ENCODE results near the gene ARID5B. TPM values are rescaled to one million over a fixed set of nuclear protein-coding genes. Genes with fewer than 3 reads are reported as not detected.

The ARID5B gene
- total and polyA plus RNA-seq, 2 donors (not counting 1 experiment from before 2014, with no cell fraction given), result 118 to 145 TPM

DNA sequence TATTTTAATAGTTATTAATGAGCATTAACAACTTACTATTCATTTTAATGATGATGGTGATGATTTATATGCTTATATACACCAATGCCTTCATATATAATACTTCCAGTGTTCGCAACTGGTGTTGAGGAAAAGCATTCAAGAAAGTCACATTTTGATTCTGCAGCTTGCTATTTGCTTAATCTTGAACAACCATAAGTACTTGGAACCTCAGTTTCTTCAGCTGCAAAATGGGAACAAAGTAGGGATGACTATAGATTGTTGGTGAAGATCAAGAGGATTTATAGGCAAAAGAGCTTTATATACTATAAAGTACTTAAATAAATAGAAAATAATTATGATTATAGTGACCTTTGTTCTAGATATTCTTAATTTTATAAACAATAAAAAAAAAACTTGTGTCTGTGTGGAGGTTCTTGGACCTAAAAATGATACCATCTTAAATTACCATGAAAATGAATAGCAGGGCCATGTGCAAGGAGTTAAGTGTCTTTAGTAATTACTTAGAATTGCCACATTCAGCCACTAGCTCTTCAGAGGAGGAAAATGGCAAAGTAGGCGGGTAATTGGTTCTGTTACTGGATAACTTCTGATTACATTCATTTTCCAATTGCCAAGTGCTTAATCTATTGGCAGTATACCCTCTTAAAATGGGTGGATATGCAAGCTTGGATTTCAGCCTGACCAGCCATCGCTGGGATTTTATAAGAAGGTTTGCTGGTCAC lies 4.5 kb downstream of the ARID5B start:
- peak overlapping the region; percentile 87 for H3K4me2 ChIP-seq (ENCODE audit: extremely low read depth, insufficient read depth, low read length)

DNA sequence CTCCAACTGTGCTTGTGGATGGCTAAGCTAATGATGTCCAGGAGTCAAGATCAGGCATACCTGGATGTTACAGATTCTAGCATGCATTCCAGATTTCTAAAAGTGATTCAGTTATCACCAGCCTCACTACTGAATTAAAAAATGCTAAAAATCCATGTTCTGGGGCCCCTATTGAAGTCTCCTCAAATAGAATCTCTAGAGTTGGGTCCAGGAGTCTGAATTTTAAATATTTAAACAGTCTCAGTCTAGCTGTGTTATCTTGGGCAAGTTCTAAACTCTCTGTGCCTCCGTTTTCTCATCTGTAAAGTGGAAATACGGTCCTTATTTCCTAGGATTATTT lies 5.0 kb downstream of the ARID5B start:
- Histone ChIP-seq H3K9me3 (ENCODE audit: control insufficient read depth, insufficient read depth, low read depth, low read length) (no peaks in the 10 kb centered on the region), H3K36me3 (ENCODE audit: control insufficient read depth, insufficient read depth, low read length) (peaks cover 2% of the 10 kb centered on the region), H3K27ac (ENCODE audit: insufficient read depth, low read length) (no peak overlapping the region), H3K9ac (ENCODE audit: insufficient read depth, low read length) (no peak overlapping the region), H4K20me1 (ENCODE audit: control insufficient read depth, extremely low read depth, insufficient read depth, low read length) (no peaks in the 10 kb centered on the region), H3K4me3 (replicated peaks in 1 of 4; ENCODE audit: control extremely low read depth in 1 of 4, insufficient read depth in 1 of 4, low read depth in 3 of 4, low read length in 4 of 4) (no peak overlapping the region), H2AFZ (ENCODE audit: low read length) (no peak overlapping the region), H3K4me1 (ENCODE audit: control insufficient read depth, extremely low read depth, insufficient read depth, low read length) (no peaks in the 10 kb centered on the region), H3K79me2 (ENCODE audit: control insufficient read depth, insufficient read depth, low read length) (peaks cover 93% of the 10 kb centered on the region), H3K27me3 (ENCODE audit: control insufficient read depth, insufficient read depth, low read length) (no peaks in the 10 kb centered on the region), H3K4me2 (ENCODE audit: extremely low read depth, insufficient read depth, low read length) (no peak overlapping the region)
- no peak for TF ChIP-seq EZH2 (IDR thresholded peaks at IDR 0.05; ENCODE audit: low read length, missing control alignments)
- TF ChIP-seq, protein P1, sequence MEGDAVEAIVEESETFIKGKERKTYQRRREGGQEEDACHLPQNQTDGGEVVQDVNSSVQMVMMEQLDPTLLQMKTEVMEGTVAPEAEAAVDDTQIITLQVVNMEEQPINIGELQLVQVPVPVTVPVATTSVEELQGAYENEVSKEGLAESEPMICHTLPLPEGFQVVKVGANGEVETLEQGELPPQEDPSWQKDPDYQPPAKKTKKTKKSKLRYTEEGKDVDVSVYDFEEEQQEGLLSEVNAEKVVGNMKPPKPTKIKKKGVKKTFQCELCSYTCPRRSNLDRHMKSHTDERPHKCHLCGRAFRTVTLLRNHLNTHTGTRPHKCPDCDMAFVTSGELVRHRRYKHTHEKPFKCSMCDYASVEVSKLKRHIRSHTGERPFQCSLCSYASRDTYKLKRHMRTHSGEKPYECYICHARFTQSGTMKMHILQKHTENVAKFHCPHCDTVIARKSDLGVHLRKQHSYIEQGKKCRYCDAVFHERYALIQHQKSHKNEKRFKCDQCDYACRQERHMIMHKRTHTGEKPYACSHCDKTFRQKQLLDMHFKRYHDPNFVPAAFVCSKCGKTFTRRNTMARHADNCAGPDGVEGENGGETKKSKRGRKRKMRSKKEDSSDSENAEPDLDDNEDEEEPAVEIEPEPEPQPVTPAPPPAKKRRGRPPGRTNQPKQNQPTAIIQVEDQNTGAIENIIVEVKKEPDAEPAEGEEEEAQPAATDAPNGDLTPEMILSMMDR (conservative IDR thresholded peaks at IDR 0.05 in 1 of 2, IDR thresholded peaks at IDR 0.05 in 1 of 2; ENCODE audit: low read depth in 1 of 2, low read length in 2 of 2), result no peak
- DNase-seq (ENCODE audit: low read depth in 2 of 2), result no peak

More for the DNA sequence above, 4.5 kb downstream of the ARID5B start:
- Histone ChIP-seq H2AFZ (ENCODE audit: low read length) (no peak overlapping the region), H3K9ac (ENCODE audit: insufficient read depth, low read length) (no peak overlapping the region), H4K20me1 (ENCODE audit: control insufficient read depth, extremely low read depth, insufficient read depth, low read length) (no peaks in the 10 kb centered on the region), H3K79me2 (ENCODE audit: control insufficient read depth, insufficient read depth, low read length) (peaks cover 87% of the 10 kb centered on the region), H3K27ac (ENCODE audit: insufficient read depth, low read length) (no peak overlapping the region), H3K27me3 (ENCODE audit: control insufficient read depth, insufficient read depth, low read length) (no peaks in the 10 kb centered on the region), H3K36me3 (ENCODE audit: control insufficient read depth, insufficient read depth, low read length) (peaks cover 2% of the 10 kb centered on the region), H3K4me1 (ENCODE audit: control insufficient read depth, extremely low read depth, insufficient read depth, low read length) (no peaks in the 10 kb centered on the region), H3K4me3 (replicated peaks in 1 of 4; ENCODE audit: control extremely low read depth in 1 of 4, insufficient read depth in 1 of 4, low read depth in 3 of 4, low read length in 4 of 4) (no peak overlapping the region), H3K9me3 (ENCODE audit: control insufficient read depth, insufficient read depth, low read depth, low read length) (no peaks in the 10 kb centered on the region)
- DNase-seq (ENCODE audit: low read depth in 2 of 2), result no peak
- TF ChIP-seq, protein P1 (conservative IDR thresholded peaks at IDR 0.05 in 1 of 2, IDR thresholded peaks at IDR 0.05 in 1 of 2; ENCODE audit: low read depth in 1 of 2, low read length in 2 of 2), result no peak
- no peak for TF ChIP-seq EZH2 (IDR thresholded peaks at IDR 0.05; ENCODE audit: low read length, missing control alignments)

GRCh38 chr10:61907011-61907410 lies 5.5 kb downstream of the ARID5B start:
- no peaks in the 10 kb centered on the region for H3K27me3 ChIP-seq (ENCODE audit: control insufficient read depth, insufficient read depth, low read length)
- H2AFZ ChIP-seq (ENCODE audit: low read length), result no peak overlapping the region
- no peak overlapping the region for H3K9ac ChIP-seq (ENCODE audit: insufficient read depth, low read length)
- no peaks in the 10 kb centered on the region for H4K20me1 ChIP-seq (ENCODE audit: control insufficient read depth, extremely low read depth, insufficient read depth, low read length)
- no peak for DNase-seq (ENCODE audit: low read depth in 2 of 2)
- H3K36me3 ChIP-seq (ENCODE audit: control insufficient read depth, insufficient read depth, low read length), result peaks cover 2% of the 10 kb centered on the region
- H3K27ac ChIP-seq (ENCODE audit: insufficient read depth, low read length), result no peak overlapping the region
- TF ChIP-seq EZH2 (IDR thresholded peaks at IDR 0.05; ENCODE audit: low read length, missing control alignments), result no peak
- TF ChIP-seq, protein P1 (conservative IDR thresholded peaks at IDR 0.05 in 1 of 2, IDR thresholded peaks at IDR 0.05 in 1 of 2; ENCODE audit: low read depth in 1 of 2, low read length in 2 of 2), result no peak
- H3K4me2 ChIP-seq (ENCODE audit: extremely low read depth, insufficient read depth, low read length), result no peak overlapping the region
- H3K4me1 ChIP-seq (ENCODE audit: control insufficient read depth, extremely low read depth, insufficient read depth, low read length), result no peaks in the 10 kb centered on the region
- no peaks in the 10 kb centered on the region for H3K9me3 ChIP-seq (ENCODE audit: control insufficient read depth, insufficient read depth, low read depth, low read length)
- peaks cover 94% of the 10 kb centered on the region for H3K79me2 ChIP-seq (ENCODE audit: control insufficient read depth, insufficient read depth, low read length)
- H3K4me3 ChIP-seq (replicated peaks in 1 of 4; ENCODE audit: control extremely low read depth in 1 of 4, insufficient read depth in 1 of 4, low read depth in 3 of 4, low read length in 4 of 4), result no peak overlapping the region

All from fibroblast of lung (primary cell).